Activated CD8-positive, alpha-beta T cell treated with anti-CD3 and anti-CD28 coated beads, Interleukin-2, amount 10 ng/mL, durations not matched to agents 7 days and 5 days (primary cell): ENCODE data around the gene ADGRL3. TPM values are rescaled to one million over a fixed set of nuclear protein-coding genes. Genes with fewer than 3 reads are reported as not detected.

Experiments used
- ATAC-seq: fragments of 150-1000 bp; cut with Tn5 transposase; one replicate; pipeline ENCODE4 v1.10.0; 2021; ENCODE audit warnings: moderate library complexity
- CTCF ChIA-PET: fragments of 350-600 bp; sonication (Branson Sonifier 250); formaldehyde crosslinking; loops from one replicate; lab custom pipeline; 2021; ENCODE audit warnings: antibody characterized with exemption; lab: Charles Lee
- POLR2A ChIA-PET: fragments of 350-600 bp; sonication (Branson Sonifier 250); formaldehyde crosslinking; loops from one replicate; lab custom pipeline; 2021; ENCODE audit warnings: antibody characterized with exemption; lab: Charles Lee
- DNase-seq: peaks from one replicate; pipeline ENCODE4 v3.0.0-alpha.2; 2020
- H3K27ac Mint-ChIP-seq: one replicate; pipeline ENCODE4 v1.8.0; 2021; ENCODE audit warnings: mild to moderate bottlenecking, mixed read lengths
- H3K27me3 Mint-ChIP-seq: one replicate; pipeline ENCODE4 v1.8.0; 2021; ENCODE audit warnings: low read depth, mixed read lengths
- H3K36me3 Mint-ChIP-seq: one replicate; pipeline ENCODE4 v1.8.0; 2021; ENCODE audit warnings: low read depth, mixed read lengths
- H3K4me1 Mint-ChIP-seq: one replicate; pipeline ENCODE4 v1.8.0; 2021; ENCODE audit warnings: low read depth, mixed read lengths
- H3K4me3 Mint-ChIP-seq: one replicate; pipeline ENCODE4 v1.8.0; 2021; ENCODE audit warnings: mild to moderate bottlenecking, mixed read lengths
- H3K9me3 Mint-ChIP-seq: one replicate; pipeline ENCODE4 v1.8.0; 2022; ENCODE audit warnings: mixed read lengths; ENCODE audit not compliant: insufficient read depth
- total RNA-seq, 2 experiments: library from RNA; stranded (reverse); gene quantifications; one replicate each; pipeline ENCODE4 v1.2.3, GENCODE V29; 2021

ADGRL3 gene
- total RNA-seq, 2 experiments from 2014 or later: not detected

DNA sequence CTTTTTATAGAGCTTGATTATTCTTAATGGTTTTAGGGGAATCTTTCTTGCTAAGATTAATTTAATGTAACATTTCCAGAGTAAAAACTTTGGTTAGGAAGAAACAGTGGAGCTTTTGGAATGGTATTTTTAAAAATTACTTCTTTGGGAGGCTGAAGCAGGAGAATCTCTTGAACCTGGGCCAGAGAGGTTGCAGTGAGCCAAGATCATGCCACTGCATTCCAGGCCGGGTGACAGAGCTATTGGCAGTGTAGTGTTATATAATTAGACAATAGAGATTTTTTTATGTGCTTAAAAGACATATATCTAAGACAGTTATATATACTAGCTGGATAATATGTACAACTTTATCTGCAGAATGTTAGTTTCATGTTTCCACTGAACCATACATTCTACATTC, 585.6 kb downstream of the ADGRL3 start:
- no peaks in the 10 kb centered on the region for H3K4me1 Mint-ChIP-seq
- no peak overlapping the region for H3K27ac Mint-ChIP-seq
- no peak overlapping the region for H3K4me3 Mint-ChIP-seq
- H3K9me3 Mint-ChIP-seq: peaks cover 3% of the 10 kb centered on the region
- no peaks in the 10 kb centered on the region for H3K36me3 Mint-ChIP-seq
- ATAC-seq (no peak), DNase-seq (no peak)
- ChIA-PET CTCF (no interaction called here), POLR2A (no interaction called here)
- no peaks in the 10 kb centered on the region for H3K27me3 Mint-ChIP-seq

DNA sequence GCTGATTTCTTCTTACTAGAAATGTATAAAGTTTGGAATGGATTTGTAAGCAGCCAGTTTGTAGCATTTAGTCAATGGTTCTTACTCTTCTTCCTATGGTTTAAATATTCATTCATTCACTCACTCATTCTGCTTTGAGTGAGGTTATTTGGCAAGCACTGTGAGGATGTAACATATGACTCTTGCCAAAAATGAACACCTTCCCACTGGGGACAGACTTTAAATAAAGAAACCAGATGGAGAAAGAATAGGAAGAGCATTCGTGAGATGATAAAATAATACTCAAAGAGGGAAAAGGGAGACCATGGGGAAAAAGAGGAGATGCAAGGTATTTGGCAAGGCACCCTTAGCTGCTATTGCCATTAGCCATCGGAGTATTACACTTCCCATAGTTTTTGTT, 586.1 kb downstream of the ADGRL3 start:
- Mint-ChIP-seq H3K27me3 (no peaks in the 10 kb centered on the region), H3K4me1 (no peaks in the 10 kb centered on the region), H3K4me3 (no peak overlapping the region), H3K9me3 (peaks cover 3% of the 10 kb centered on the region), H3K36me3 (no peaks in the 10 kb centered on the region), H3K27ac (no peak overlapping the region)
- ChIA-PET CTCF (no interaction called here), POLR2A (no interaction called here)
- DNase-seq (no peak), ATAC-seq (no peak)

DNA sequence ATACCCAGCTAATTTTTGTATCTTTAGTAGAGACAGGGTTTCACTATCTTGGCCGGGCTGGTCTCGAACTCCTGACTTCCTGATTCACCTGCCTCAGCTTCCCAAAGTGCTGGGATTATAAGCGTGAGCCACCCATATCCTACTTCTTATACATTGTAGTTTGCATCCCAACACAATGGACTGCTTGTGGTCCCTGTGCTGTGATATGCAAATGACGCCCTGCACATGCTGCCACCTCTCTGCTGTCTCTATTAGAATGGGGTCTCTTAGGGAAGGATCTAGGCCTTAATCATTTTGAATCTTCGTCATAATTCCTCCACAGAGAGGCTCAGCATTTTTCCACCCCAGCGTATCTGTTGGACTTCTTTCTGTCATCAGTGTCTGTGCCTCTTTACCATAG, 595.9 kb downstream of the ADGRL3 start:
- CTCF ChIA-PET: no interaction called here
- no peak for ATAC-seq
- POLR2A ChIA-PET: no interaction called here

DNA sequence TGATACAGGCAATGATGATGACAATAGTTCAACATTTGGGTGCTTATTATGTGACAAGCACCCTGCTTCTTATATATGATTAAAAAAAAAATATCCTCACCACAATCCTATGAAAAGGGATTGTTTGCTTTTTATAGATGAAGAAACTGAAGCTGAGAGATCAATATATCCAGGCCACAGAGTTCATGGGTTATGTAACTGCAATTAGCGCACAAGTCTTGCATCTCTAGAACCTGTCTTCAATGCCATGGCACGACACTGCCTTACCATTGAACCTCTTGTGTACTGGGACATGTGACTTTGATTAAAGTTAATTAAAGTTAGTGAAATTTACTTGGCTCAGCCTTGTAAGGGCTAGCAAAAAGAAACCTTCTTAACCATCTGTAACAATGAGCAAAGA, 599.7 kb downstream of the ADGRL3 start:
- CTCF ChIA-PET: no interaction called here
- Mint-ChIP-seq H3K27ac (no peak overlapping the region), H3K9me3 (peaks cover 11% of the 10 kb centered on the region), H3K27me3 (no peaks in the 10 kb centered on the region), H3K36me3 (no peaks in the 10 kb centered on the region), H3K4me1 (no peaks in the 10 kb centered on the region), H3K4me3 (no peak overlapping the region)
- POLR2A ChIA-PET: no interaction called here
- ATAC-seq (no peak), DNase-seq (no peak)

More for the DNA sequence above, 595.9 kb downstream of the ADGRL3 start:
- H3K9me3 Mint-ChIP-seq: peaks cover 5% of the 10 kb centered on the region
- no peaks in the 10 kb centered on the region for H3K36me3 Mint-ChIP-seq
- H3K27me3 Mint-ChIP-seq: no peaks in the 10 kb centered on the region
- DNase-seq: no peak
- no peaks in the 10 kb centered on the region for H3K4me1 Mint-ChIP-seq
- no peak overlapping the region for H3K27ac Mint-ChIP-seq
- H3K4me3 Mint-ChIP-seq: no peak overlapping the region

DNA sequence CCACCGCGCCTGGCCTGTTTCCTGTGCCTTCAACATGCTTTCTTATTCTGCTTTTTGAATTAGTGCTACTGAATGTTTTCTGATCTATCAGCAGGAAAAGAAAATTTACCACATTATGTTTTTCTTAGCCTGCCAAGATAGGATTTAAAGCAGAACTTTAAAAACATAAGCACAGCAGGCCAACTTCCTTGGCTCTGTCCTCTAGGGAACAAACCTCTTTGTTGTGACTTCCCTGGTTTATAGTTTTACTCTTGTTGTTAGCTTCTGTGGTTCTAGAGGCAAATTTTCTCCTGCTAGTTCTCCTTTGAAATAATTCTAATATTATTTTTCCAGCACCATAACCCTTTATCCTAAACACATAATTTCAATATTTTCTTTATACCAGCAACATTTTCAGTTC, 605.1 kb downstream of the ADGRL3 start:
- no peak for ATAC-seq
- CTCF ChIA-PET: no interaction called here

DNA sequence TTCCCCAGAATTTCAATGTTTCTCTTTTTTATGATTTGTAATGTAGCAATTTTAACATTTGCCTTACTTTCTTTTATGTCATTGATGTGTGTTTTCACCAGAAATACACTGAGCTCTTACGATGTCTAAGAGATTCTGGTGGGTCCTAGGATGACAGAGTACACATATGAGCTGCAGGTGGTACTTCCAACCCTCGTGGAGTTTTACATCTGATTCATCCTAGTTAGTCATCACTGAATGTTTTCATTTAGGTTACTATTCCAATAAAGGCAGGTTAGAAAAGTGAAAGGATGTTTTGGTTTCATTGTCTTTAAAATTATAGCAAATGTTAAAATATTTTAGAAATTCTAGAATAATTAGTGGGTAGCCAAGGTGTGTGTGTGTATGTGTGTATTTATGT, 605.9 kb downstream of the ADGRL3 start:
- Mint-ChIP-seq H3K4me1 (no peaks in the 10 kb centered on the region), H3K36me3 (no peaks in the 10 kb centered on the region), H3K27ac (no peak overlapping the region), H3K27me3 (no peaks in the 10 kb centered on the region), H3K9me3 (peaks cover 11% of the 10 kb centered on the region), H3K4me3 (no peak overlapping the region)
- CTCF ChIA-PET: no interaction called here
- ATAC-seq (no peak), DNase-seq (no peak)
- POLR2A ChIA-PET: no interaction called here

More for the DNA sequence above, 605.1 kb downstream of the ADGRL3 start:
- POLR2A ChIA-PET: no interaction called here
- no peaks in the 10 kb centered on the region for H3K4me1 Mint-ChIP-seq
- H3K27me3 Mint-ChIP-seq: no peaks in the 10 kb centered on the region
- no peak for DNase-seq
- no peak overlapping the region for H3K4me3 Mint-ChIP-seq
- H3K36me3 Mint-ChIP-seq: no peaks in the 10 kb centered on the region
- H3K27ac Mint-ChIP-seq: no peak overlapping the region
- H3K9me3 Mint-ChIP-seq: peaks cover 11% of the 10 kb centered on the region

DNA sequence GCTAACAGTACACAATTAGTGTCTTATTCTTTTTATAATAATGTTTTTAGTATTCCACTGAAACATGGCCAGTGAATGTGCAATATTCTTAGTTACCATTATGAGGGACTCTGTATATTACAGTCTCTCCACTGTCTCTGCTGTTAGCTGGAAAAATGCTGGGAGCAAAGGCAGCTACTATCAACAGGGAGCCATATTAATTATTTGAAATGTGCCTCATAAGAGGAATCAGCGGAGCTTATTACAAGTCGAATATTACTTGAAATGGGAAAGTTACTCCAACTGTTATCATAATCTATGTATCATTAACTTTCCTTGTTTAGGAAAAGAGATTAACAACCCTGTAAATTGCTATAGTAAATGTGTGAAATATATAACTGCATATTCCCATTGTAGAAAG, 612.0 kb downstream of the ADGRL3 start:
- ChIA-PET POLR2A (no interaction called here), CTCF (no interaction called here)
- Mint-ChIP-seq H3K9me3 (peaks cover 5% of the 10 kb centered on the region), H3K4me1 (no peaks in the 10 kb centered on the region), H3K27me3 (no peaks in the 10 kb centered on the region), H3K27ac (no peak overlapping the region), H3K4me3 (no peak overlapping the region), H3K36me3 (no peaks in the 10 kb centered on the region)
- ATAC-seq (no peak), DNase-seq (no peak)

DNA sequence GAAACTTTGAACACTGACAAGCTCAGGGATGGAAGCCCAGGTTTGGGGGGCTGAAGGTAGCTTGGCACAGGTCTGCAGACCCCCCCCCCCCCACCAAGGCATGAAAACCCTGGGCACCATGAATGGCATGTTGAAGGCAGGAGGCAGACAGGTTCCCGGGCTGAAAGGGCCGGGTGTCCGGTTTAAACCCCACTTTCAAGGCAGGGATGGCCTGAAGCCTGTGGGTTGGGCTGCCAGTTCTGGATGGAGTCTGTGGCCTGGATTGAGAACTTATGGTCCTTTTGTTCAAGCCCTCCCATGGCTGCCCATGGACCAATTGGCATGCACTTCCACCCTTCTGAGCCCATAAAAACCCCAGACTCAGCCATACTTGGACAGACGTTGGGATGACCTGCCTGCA, 616.9 kb downstream of the ADGRL3 start:
- H3K27me3 Mint-ChIP-seq: no peaks in the 10 kb centered on the region
- ChIA-PET POLR2A (no interaction called here), CTCF (no interaction called here)
- H3K4me3 Mint-ChIP-seq: no peak overlapping the region
- no peak for ATAC-seq
- no peaks in the 10 kb centered on the region for H3K4me1 Mint-ChIP-seq
- H3K9me3 Mint-ChIP-seq: peaks cover 5% of the 10 kb centered on the region
- H3K36me3 Mint-ChIP-seq: no peaks in the 10 kb centered on the region
- no peak overlapping the region for H3K27ac Mint-ChIP-seq
- no peak for DNase-seq

DNA sequence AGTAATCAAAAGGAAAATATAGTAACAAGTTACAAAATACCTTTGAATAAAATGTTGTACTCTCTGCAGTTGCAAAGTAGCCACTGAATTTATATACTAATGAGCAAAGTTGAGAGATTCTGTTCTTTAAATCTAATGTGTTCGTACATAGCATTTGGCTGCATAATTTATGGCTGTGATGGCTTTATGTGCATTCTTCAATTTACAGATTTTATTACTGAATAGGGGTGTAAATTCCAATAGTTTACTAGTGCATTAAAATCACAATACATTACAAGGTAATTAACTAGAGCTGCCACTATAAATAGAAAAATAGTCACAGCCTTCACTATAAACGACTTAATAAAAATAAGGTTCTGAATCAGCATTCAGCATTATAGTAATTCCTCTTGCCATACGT, 620.0 kb downstream of the ADGRL3 start:
- H3K36me3 Mint-ChIP-seq: no peaks in the 10 kb centered on the region
- no peak overlapping the region for H3K27ac Mint-ChIP-seq
- CTCF ChIA-PET: no interaction called here

DNA sequence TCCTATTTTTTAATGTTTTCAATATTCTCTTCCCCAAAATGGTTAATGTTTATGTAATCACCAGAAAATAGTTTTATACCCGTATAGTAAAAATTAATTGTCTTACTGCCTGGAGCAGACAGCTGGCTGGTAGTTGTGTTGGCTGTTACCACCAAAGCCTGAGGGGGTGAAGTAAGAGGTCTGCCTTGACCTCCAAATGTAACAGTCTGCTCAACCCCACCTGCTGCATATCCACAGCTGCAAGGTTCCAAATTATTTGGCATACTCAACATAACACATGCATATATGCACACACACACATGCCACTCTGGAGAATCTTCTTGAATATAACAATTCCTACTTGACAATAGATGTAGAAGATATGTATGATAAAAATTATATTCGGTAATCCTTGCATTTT, 624.3 kb downstream of the ADGRL3 start:
- ATAC-seq: no peak
- H3K4me3 Mint-ChIP-seq: no peak overlapping the region

More for the DNA sequence above, 620.0 kb downstream of the ADGRL3 start:
- ATAC-seq (no peak), DNase-seq (no peak)
- Mint-ChIP-seq H3K9me3 (peaks cover 5% of the 10 kb centered on the region), H3K27me3 (no peaks in the 10 kb centered on the region), H3K4me3 (no peak overlapping the region), H3K4me1 (no peaks in the 10 kb centered on the region)
- POLR2A ChIA-PET: no interaction called here

DNA sequence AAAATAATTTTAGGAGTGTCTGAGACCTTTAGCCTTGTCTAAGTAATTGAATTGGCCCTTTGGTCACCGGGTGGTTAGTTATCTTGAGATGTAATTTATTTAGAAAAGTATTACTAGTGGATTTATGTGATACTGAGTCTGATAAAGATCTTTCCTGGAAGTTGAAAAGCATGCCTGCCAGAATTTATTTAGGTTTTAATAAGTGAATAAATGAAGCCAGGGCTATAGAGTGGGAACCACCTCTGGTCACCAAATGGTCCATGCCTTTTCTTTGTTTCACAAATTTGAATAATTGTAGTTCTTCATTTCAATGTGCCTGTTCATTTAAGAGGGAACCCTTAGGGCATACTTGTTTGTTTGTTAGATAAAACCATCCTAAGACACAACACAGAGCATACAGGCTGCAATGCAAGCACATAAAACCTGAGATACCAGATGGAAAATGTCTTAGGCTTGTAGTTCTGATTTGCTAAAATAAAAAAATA, 627.8 kb downstream of the ADGRL3 start:
- H3K36me3 Mint-ChIP-seq: no peaks in the 10 kb centered on the region
- POLR2A ChIA-PET: no interaction called here
- no peaks in the 10 kb centered on the region for H3K4me1 Mint-ChIP-seq
- CTCF ChIA-PET: no interaction called here
- H3K27ac Mint-ChIP-seq: no peak overlapping the region
- H3K9me3 Mint-ChIP-seq: no peaks in the 10 kb centered on the region
- H3K27me3 Mint-ChIP-seq: no peaks in the 10 kb centered on the region
- DNase-seq (no peak), ATAC-seq (no peak)
- H3K4me3 Mint-ChIP-seq: no peak overlapping the region

More for the DNA sequence above, 624.3 kb downstream of the ADGRL3 start:
- H3K9me3 Mint-ChIP-seq: no peaks in the 10 kb centered on the region
- ChIA-PET POLR2A (no interaction called here), CTCF (no interaction called here)
- no peaks in the 10 kb centered on the region for H3K36me3 Mint-ChIP-seq
- no peak for DNase-seq
- H3K27ac Mint-ChIP-seq: no peak overlapping the region
- no peaks in the 10 kb centered on the region for H3K27me3 Mint-ChIP-seq
- H3K4me1 Mint-ChIP-seq: no peaks in the 10 kb centered on the region

DNA sequence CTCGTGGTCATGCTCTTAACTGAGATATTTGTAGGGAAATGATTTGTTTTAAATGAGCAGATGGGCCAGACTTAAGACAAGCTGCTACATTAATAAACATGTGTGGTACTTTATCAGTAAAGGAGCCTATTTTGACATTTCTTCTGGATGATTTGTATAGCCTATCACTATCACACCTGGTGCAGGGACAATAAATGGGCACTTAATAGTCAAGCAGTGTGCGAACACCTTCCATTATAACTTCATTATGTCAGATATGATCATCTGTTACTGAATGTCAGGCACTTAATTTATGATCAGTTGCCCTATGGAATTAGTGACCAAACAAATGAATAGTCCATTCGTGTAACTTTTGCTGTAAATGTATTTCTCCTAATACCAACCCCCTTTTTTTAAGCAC, 628.8 kb downstream of the ADGRL3 start:
- DNase-seq: no peak
- no peak for ATAC-seq
- Mint-ChIP-seq H3K27ac (no peak overlapping the region), H3K4me1 (no peaks in the 10 kb centered on the region), H3K4me3 (no peak overlapping the region), H3K9me3 (no peaks in the 10 kb centered on the region), H3K36me3 (no peaks in the 10 kb centered on the region), H3K27me3 (no peaks in the 10 kb centered on the region)
- ChIA-PET CTCF (no interaction called here), POLR2A (no interaction called here)

DNA sequence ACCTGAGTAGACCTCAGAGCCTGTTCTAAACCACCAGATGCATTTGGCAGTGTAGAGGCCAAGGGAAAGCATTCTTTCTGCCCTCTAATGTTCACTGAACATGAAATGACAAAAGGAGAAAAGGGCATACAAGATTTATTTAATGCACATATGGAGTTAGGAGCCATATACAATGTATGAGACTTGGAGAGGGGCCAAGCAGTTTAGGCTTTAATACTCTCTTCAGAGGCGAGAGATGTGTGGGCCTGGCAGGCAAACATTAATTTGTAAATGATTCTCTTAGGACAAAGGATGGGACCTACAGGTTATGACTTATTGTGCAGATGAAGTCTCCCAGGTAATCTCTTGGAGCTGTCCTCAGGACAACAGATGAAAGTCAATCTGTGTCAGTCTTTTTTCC, 631.9 kb downstream of the ADGRL3 start:
- H3K9me3 Mint-ChIP-seq: no peaks in the 10 kb centered on the region
- H3K36me3 Mint-ChIP-seq: no peaks in the 10 kb centered on the region
- POLR2A ChIA-PET: no interaction called here
- CTCF ChIA-PET: no interaction called here
- ATAC-seq (no peak), DNase-seq (no peak)
- no peaks in the 10 kb centered on the region for H3K4me1 Mint-ChIP-seq
- no peak overlapping the region for H3K27ac Mint-ChIP-seq
- H3K27me3 Mint-ChIP-seq: no peaks in the 10 kb centered on the region
- no peak overlapping the region for H3K4me3 Mint-ChIP-seq
